LHCN-M2 (cell line): ENCODE results near the gene C17orf114.
"Not testable (repeated sequence)": the region's sequence is repeated elsewhere in the genome, so short reads cannot be mapped to it uniquely, and the experiment has no call there.

ENCODE experiments used
- DNase-seq: peaks from one replicate; pipeline ENCODE4 v3.0.0-alpha.2; 2012; ENCODE audit warnings: low read depth

The C17orf114 gene

DNA sequence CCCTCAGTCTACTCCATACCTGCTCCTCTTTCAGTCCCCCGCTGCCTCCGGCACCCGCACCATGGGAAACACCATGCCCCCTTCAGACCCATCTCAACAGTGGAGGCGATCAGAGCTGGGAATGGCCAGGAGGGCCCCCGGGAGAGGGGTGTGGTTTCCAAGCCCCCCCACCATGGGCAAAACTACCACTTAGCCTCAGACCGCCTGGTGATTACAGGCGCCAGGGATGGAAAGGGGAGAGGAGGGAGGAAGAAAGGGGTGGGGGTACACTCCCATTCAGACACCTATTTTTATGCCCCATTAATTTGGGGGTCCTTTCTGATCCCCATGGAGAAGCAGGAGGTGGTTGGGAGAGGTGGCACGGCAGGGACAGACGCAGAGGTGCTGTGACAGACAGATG lies at the start of gene C17orf114:
TSS of gene C17orf114 (minus strand) at position 101 of the 400 bp plus-strand sequence.
- no peak for DNase-seq

DNA sequence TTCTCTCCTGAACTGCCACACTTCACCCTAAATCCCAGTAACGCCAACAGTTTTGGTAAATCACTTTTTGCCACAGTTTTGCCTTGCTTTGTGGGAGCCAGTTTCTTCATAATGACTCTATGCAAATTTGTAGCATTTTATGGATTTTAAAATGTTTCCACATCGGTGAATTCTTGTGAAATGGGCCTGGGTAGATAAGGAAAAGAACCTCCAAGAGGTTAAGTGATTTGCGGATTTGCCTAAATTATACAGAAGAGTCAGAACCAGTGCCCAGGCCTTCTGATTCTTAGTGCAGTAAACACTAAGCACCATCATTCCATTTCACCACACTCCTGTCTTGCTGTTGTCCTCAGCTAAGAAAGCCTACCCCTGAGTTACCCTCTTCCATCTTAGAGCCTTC lies 49.0 kb upstream of the C17orf114 start:
- DNase-seq, result no peak

DNA sequence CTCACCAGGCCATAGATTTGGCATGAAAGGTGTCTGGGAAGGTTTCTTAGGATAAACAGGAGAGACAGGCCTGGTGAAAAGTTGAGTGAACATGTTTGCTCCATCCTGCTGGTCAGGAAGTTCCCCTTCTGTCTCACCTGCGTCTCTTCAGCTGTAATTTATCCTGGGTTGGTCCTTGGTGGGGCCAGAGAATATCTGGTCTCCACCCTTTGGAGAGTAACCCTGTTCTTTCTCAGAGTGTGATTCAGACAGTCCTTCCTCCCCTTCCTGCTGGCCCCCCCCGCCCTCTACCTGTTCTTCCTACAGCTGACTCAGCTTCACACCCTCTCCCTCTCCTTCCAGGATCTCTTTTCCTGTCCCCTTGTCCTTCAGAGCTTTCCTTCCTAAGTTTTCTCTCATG lies 48.1 kb upstream of the C17orf114 start:
- DNase-seq, result no peak

DNA sequence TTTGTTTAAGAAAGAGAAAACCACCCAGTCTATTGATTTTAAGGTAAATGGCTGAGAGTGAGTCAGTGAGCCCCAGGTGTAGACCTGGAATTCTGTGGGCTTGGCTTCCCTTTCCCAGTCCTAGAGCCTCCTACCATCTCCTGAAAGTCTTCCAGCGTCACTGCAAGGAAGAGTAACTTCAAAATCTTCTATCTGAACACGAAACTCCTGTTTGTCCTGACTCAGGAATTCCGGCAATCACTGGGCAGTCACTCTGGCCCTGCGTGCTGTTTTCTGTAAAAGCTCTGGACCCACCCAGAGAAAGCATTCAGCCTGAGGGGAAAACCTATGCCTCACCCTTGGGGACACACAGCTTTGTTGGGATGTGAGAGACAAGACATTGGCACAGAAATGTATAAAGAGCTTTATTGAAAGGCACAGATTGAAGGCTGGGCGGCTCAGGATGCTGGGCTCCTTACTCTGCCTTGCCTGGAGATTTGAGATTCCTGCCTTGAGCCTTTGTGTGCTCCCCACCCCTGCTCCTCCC lies 46.9 kb upstream of the C17orf114 start:
- no peak for DNase-seq

DNA sequence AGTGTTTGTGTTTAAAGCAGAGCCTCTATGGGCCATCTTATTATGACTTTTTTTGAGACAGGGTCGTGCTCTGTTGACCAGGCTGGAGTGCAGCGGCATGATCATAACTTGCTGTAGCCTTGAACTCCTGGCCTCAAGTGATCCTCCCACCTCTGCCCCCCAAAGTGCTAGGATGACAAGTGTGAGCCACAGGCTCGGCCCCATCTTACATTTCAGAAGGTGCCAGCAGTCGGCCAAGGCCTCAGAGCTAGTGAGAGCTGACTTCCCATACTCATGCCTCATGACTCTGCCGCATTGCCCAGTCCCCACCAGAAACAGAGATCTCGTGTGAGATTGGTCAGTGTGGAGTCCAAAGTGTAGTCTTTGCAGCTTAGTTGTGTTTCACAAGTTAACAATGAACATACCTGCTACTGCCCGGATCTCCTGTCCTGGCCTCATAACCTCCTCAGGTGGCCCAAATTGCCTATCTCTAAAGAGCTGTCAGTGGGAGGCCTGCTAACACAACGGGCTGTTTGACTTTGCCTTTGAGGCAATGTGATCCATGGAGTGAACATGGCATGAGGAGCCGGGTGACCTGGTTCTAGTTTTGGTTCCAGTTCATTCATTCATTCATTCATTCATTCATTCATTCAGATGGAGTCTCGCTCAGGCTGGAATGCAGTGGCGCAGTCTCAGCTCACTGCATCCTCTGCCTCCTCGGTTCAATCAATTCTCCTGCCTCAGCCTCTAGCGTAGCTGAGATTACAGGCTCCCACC lies 44.7 kb upstream of the C17orf114 start:
- no peak for DNase-seq

DNA sequence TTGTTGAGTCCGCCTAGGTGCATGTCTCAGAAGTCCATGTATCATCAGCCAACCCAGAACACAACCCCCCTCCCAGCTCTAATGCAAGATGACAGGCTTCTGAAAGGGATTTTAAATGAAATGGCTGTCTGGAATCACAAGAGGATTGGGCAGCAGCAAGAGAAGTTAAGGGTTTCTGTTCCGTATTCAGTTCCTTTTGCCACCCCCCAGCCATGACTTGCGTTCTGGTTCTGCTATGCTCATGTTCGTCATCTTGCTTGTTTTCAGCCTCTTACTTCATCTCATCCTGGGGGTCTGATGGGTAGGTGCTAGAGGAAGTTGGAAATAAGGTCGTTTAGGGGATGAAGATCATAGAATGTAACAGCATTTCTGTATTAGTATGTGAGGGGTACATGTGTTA lies 43.0 kb upstream of the C17orf114 start:
- DNase-seq, result no peak

DNA sequence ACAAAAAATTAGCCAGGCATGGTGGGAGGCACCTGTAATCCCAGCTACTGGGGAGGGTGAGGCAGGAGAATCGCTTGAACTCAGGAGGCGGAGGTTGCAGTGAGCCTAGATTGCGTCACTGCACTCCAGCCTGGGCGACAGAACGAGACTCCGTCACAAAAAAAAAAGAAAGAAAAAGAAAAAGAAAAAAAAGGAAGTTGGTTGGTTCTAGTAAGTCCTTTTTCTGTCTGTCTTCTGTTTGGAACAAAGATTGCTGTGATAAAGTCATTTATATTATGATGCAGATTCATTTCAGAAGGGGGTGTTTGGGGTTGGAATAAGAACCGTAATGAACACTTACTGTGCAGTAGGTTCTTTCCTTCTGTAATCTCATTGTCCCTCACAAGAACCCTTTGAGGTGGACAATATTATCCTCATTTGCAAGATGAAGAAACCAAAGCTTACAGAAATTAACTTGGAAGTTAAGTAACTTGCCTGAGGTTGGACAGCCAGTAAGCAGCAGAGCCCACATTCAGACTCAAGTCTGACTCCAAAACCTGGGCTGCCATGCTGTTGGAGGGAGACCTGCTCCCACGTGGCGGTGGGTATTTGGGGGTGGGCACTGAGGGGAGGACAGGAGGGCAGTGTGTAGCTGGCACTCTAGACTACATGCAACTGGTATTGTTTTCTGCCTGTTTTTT lies 41.3 kb upstream of the C17orf114 start:
- DNase-seq, result no peak

DNA sequence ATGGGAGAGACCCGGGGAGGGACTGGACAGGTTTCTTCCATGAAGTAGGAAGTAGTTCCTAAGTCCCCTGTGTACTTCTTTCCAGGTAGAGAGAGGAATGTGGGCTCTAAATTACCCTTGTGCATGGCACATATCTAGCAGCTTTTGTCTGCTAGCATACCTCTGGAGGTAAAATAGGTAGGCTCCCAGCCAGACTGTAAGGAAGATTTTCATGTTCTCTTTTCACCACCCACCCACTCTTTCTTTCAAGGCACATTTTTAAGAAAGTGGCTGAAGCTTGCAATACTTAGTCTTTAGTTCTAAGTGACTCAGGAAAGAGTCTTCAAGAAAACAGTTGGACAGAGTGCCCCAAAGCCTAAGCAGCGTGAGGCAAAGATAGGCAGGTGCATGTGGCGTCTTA lies 40.2 kb upstream of the C17orf114 start:
- no peak for DNase-seq

DNA sequence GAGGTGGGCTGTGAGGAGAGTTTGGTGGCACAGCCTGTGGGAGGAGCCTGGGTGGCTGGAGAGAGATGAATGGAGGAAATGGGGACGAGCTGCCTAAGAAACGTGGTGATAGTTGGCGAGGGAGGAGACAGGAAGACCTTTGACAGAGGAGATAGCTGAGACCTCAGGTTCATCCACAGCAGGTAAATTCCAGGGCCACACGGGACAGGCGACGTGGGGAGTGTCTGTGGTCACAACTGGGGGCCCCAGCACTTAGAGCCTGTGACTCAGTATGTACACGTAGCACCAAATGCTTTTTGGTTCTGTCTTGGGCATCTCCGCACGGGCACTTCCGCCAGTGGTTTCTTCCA lies 38.7 kb upstream of the C17orf114 start:
- no peak for DNase-seq

DNA sequence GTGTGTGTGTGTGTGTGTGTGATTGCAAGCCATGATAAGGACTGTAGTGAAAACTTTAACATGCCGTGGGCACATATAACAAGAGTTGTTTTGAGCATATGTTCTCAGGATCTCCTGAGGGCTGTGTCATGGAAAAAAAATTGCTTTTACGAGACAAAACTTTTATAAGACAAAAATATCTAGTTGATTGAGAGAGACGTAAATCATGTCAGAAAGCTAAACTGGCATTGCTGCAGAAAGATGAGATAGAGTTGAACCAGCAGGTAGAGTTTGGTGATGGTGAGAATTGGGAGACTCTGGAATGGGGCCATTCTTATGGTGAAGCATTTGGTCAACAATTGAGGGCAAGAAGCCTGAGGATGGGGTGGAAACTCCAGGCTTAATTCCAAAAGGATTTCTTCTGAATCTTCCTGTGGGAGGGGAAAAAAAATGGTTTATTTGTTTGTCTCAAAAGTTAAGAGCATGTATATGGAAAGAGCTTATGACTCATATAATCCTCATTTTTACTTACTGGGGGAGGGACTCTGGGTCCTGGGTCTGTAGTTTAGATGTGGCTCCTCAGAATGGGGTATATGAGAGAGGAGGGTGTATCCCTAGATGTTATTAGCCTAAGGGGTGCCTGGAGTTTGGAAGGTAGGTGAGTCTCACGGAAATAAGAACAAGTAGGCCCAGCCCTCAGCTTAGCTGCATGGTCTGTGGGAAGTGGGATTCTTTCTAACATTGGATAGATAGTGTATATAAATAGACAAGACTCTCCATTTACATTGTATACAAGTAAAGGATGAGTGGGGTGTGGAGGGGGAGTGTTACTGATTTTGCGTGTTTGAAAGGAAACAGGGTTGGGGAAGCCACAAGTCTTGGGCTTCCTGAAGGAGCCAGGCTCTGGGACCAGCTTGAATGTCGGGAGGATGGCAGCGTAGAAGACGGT lies 38.1 kb upstream of the C17orf114 start:
- DNase-seq, result no peak

DNA sequence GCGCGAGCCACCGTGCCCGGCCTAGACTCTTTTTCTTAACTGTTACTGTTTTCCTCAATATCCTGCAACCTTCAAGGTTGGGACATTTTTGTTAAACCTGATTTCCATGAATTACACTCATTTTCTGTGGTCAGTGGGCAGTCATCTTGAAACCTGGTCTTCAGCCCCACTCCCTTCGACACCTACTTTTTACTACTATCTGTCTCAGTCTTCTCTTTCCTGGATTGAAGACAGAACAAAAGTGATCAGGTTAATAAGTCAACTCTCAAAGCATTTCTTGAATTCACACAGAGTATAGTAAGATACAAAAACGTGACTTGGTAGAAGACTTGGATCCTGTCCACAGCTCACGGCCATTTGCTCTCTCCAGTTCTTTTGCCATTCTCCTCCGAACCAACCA lies 37.1 kb upstream of the C17orf114 start:
- no peak for DNase-seq

DNA sequence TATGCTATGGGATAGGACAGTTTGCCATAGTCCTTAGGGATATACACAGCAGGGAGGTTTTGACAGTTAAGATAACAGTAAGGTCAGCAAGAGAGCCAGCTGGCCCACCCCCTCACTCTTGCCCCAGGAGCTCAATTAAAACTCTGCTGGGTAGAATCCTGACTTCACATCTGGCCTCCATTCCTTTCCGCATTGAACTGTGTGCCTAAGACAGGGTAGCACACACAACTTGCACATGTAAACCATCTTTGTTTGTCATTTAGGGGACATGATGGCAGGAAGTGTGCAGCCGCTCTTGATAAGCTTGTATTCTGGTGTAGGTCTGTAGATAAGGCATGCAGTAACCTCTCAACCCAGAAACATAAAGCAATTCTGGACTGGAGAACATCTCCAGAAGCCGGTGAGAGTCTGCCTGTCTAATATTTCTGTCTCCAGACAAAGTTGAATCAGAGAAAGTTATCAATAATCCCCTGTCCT lies 36.2 kb upstream of the C17orf114 start:
- no peak for DNase-seq

DNA sequence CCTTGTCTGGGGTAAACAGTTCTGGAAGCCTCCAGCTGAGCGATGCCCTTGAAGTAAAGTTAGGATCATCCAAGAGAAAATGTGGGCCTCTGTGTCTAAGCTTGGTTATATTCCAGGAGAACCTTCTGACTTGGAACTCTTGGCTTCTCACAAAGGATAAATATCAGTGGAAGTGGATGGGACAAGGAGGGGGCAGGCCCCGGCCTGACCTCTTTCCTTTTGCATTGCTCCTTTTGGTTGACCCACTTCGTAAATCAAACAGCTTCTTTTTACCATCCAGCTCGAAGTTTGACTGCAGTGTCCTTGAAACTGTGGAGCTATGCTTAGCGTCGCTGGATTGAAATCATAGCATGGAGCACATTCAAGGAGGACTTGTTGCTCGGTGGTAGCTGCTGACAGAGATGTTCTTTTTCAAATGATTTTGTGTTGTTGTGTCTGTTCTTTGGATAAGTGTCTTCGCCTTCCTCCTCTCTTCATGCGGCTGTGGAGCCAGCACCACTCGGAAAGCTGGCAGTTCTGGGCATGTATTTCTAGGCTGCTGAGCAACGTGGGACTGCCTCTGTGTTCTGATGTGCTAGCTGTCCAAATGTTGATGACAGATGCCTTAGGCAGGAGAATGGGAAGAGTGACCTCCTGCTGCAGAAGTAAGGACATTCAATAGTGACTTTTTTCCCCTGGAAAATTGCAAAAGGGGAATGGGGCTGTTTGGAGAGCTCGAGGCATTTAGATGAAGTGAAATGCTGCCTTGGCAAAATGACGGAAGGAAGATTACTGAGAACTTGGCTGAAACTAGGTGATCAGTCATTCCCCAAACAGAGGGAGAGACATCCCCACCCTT lies 35.6 kb upstream of the C17orf114 start:
- no peak for DNase-seq

DNA sequence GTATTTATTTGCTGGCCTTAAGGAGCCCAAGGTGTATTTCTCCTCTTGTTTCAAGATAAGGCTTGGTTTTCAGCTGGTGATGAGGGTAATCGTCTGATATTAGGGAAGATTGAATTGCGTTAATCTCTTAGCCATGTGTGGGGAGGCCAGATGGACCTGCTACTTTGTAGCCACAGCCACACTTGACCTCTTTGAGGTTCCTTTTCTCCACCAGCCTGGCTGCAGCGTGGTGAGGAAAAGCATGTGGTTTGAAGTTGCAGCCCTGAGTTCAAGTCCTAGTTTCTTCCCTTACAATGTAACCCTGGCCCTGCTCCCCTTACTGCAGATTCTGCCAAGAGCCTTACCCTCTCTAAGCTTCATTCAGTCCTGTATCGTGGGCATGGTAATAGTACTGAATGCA lies 34.1 kb upstream of the C17orf114 start:
- no peak for DNase-seq

DNA sequence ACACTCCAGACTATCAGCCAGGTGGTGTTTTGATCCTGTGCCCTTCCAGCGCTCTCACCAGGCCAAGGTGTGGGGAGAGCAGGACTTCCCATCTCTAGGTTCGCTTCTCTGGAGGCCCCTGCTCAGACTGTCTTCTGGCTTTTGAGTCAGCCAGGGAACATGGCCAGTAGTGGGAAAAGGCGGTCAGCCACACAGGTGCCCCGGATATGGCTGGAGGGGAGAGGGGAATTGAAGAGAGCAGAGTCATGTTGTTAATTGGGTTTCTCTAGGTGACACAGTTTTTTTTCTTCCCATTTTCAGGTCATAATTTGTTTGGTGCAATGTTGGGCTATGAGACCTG lies 32.5 kb upstream of the C17orf114 start:
- no peak for DNase-seq

DNA sequence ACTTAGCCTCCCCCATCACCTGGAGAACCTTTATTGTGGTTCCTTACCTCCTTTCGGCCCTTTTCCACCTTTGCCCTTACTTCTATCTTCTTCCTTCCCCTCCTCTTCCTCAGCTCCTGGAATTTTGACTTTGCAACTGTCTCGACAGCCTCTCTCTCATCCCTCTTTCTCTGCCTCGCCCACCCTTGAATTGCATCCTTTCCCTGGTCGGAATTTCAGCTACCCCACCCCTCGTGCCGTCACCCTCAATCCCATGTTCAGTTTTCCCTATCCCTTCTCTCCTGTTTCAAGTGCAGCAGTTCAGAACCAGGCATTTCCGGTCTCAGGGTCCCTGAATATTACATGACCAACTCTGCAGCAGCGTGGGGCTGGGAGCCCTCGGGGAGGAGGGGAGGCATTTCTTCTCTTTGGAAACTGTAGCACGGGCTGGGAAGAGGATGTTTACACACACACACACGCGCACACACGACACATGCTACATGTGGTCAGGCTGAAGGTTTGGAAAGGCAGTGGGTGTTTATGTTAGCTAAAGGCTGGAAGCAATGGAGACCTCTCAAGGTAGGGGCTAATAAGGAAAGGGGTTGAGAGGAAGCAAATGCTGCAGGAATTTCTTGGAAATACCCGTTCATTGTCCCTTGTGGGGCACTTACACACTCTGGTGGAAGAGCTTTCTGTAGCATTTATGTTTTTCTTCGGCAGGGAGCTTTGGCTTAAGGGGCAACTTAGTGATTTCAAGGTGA lies 32.0 kb upstream of the C17orf114 start:
- peak; percentile 36 for DNase-seq

DNA sequence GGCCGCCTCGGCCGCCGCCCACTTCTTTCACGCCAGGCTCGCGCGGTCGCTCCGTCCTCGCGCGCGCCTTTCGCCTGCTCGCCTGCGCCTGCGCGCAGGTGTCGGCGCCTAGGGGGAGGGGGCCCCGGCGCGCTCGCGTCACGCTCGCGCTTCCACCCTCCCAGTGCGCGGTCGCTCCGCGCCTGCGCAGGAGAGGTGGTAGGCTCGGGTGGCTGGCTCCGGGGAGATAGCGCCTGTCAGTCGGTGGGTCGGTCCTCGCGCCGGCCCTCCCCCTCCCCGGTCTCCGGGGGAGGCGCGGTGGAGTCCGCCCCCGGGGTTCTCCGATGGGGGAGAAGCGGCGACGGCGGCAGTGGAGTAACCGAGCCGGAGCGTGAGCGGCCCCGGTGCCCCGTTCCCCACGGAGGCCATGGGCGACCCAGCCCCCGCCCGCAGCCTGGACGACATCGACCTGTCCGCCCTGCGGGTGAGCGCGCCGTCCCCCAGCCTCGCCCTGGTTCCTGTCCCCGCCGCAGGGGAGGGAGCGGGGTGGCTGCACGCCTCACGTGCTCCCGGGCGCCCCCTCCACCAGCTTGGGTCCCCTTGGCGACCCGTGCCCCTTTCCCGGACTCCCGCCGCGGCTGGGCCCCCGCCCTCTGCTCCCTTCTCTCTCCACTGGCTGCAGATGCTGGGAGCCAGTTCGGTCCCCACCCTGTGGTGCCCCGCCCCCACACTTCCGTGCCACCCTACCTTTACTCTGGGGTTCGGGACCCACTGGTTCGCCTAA lies 31.2 kb upstream of the C17orf114 start, which contains the start of gene MINK1:
TSS of gene MINK1 (plus strand) at position 163 of the 763 bp plus-strand sequence. CDS start at position 407, 244 bp downstream.
- peak; percentile 91 for DNase-seq

DNA sequence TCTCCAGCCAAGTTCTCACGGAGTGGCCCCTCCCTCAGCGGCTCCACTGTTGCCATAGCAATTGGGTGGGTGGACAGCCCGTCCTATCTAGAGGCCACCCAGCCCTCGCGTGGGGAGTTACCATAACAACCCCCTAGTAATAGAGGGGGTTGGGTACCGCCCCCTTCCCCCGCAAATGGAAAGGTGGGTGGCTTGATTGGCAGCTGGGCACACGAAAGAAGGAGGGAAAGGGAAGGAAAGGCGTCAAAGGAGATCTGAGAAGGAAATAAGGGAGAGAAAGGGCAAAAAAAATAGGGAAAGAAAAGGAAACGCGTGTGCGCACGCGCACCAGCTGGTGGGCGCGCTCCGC lies 30.7 kb upstream of the C17orf114 start:
- DNase-seq, result not testable (repeated sequence)

DNA sequence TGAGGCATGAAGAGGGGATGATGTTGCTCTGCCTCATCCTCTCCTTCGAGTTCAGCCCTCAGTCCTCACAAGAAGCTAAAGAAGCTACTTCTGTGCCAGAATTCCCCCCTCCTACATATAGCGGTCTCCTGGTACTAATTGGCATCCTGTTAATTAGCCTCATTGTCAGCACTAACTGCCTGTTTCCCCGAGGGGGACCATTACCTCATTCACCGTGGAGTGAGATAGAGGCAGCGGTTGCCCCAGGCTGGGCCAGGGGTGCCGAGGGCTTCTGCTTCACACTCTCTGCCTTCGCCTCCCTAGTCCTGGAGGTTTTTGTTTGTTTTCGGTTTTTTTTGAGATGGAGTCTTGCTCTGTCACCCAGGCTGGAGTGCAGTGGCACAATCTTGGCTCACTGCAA lies 25.3 kb upstream of the C17orf114 start:
- DNase-seq, result no peak
